Testis (tissue), 3 donors: ENCODE data around the gene GPC6. TPM values are rescaled to one million over a fixed set of nuclear protein-coding genes. Genes with fewer than 3 reads are reported as not detected.

Experiments used
- DNase-seq: peaks from one replicate; pipeline ENCODE4 v3.0.0-alpha.2; 2019
- H3K27ac ChIP-seq, 2 donors: fragments of 200-600 bp; sonication (generic); one replicate each; pipeline ENCODE4 v1.5.1; 2019
- H3K27me3 ChIP-seq: fragments of 200-600 bp; sonication (generic); one replicate; pipeline ENCODE4 v1.5.1; 2019
- H3K36me3 ChIP-seq: fragments of 200-600 bp; sonication (generic); one replicate; pipeline ENCODE4 v1.5.1; 2017; ENCODE audit warnings: low read depth; ENCODE audit errors: missing control alignments
- H3K4me1 ChIP-seq: fragments of 200-600 bp; sonication (generic); one replicate; pipeline ENCODE4 v1.5.1; 2019
- H3K4me3 ChIP-seq, 2 donors: fragments of 200-600 bp; sonication (generic); one replicate each; pipeline ENCODE4 v1.5.1; 2017 to 2019
- H3K9me3 ChIP-seq: fragments of 200-600 bp; sonication (generic); one replicate; pipeline ENCODE4 v1.5.1; 2017
- CTCF ChIP-seq, 3 experiments: fragments of 450-650 bp in 2 of 3; fragments of 200-600 bp in 1 of 3; sonication (generic) in 1 of 3; IDR thresholded peaks; one replicate each; pipeline ENCODE4 v1.5.1; 2016 to 2019; ENCODE audit warnings: antibody characterized with exemption in 3 of 3, mild to moderate bottlenecking in 2 of 3, moderate library complexity in 1 of 3
- POLR2A ChIP-seq: fragments of 450-650 bp; IDR thresholded peaks from one replicate; pipeline ENCODE4 v1.6.1; 2017; ENCODE audit warnings: antibody characterized with exemption, mild to moderate bottlenecking, moderate library complexity
- WGBS, 2 donors: methylation state at CpG; one replicate each; pipeline ENCODE4 v1.1.5; 2018; 5-methylcytosine and 5-hydroxymethylcytosine counted together
- intact Hi-C: fragments of 100-400 bp; cut with DNase I; formaldehyde crosslinking; loops from one replicate; pipeline ENCODE4 v1.15.1; 2023; ENCODE audit warnings: low total_unique reads
- polyA plus RNA-seq: library from polyadenylated mRNA; stranded (reverse); fragments of 350-450 nt; fragmentation: Illumina TruSeq; extraction: RNeasy Lipid Tissue Mini Kit (QIAGEN cat#74804); gene quantifications from one replicate; pipeline ENCODE4 v1.2.3, GENCODE V29; 2014; ENCODE audit warnings: low read depth, low replicate concordance; ENCODE audit not compliant: insufficient read depth
- total RNA-seq, 2 donors: library from RNA; depleted of rRNA; stranded (reverse); fragments of >200 nt; gene quantifications; one replicate each; pipeline ENCODE4 v1.2.3, GENCODE V29; 2016

The GPC6 gene
- total and polyA plus RNA-seq, 3 donors from 2014 or later, result 2.2 to 6.9 (median 4.3) TPM

DNA sequence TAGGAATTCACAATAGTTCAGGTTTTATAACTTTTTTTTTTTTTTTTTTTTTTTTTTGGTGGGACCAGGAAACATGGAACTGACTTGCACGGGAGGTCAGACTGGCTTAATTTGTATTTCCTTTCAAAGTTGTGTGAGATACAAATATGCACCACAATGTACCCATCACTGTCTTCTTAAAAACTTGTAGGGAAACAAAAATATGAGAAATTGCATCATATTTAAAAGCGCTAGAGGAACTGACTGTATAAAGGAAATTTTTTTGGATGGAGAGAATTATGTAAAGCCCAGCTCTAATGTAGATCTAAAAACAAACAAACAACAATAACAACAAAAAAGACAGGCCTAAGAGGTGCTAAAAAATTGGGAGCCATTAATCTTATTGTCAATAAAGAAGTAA, 1006.3 kb downstream of the GPC6 start:
- no peak for TF ChIP-seq POLR2A
- no peak for TF ChIP-seq CTCF (IDR thresholded peaks at IDR 0.05)
- H3K4me1 ChIP-seq, result no peaks in the 10 kb centered on the region
- no peak for DNase-seq
- no peaks in the 10 kb centered on the region for H3K36me3 ChIP-seq
- no peak overlapping the region for H3K27ac ChIP-seq
- H3K27me3 ChIP-seq, result no peaks in the 10 kb centered on the region
- H3K4me3 ChIP-seq, result no peak overlapping the region
- 87 to 91% methylated on average over 2 of the region's 2 CpGs for WGBS, 2 donors
- intact Hi-C loops, result no loop called here
- no peaks in the 10 kb centered on the region for H3K9me3 ChIP-seq

DNA sequence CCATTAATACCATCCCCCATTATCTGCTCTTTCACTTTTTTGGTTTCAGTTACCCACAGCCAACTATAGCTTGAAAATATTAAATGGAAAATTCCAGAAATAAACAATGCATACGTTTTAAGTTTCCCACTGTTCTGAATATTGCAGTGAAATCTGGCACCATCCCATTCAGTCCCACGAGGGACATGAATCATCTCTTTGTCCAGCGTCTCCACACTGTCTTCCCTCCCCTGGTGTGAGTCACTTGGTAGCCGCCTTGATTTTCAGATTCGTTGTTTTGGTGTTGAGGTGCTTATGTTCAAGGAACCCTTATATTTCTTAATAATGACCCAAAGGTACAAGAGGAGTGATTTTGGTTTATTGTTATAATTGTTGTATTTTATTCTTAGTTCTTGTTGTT, 1006.8 kb downstream of the GPC6 start:
- no peak overlapping the region for H3K4me3 ChIP-seq

GRCh38 chr13:94233837-94234236, 1007.2 kb downstream of the GPC6 start:
- intact Hi-C loops, result no loop called here
- Histone ChIP-seq H3K4me3 (no peak overlapping the region), H3K36me3 (no peaks in the 10 kb centered on the region), H3K9me3 (no peaks in the 10 kb centered on the region), H3K27me3 (no peaks in the 10 kb centered on the region), H3K27ac (no peak overlapping the region), H3K4me1 (no peaks in the 10 kb centered on the region)
- TF ChIP-seq POLR2A (no peak), CTCF (IDR thresholded peaks at IDR 0.05) (no peak)
- WGBS, 2 donors, result 90 to 97% methylated on average over 4 of the region's 4 CpGs
- no peak for DNase-seq

More for the DNA sequence above, 1006.8 kb downstream of the GPC6 start:
- whole genome bisulfite sequencing, 2 donors, result 50 to 66% methylated on average over 5 of the region's 5 CpGs
- intact Hi-C loops, result no loop called here
- Histone ChIP-seq H3K9me3 (no peaks in the 10 kb centered on the region), H3K27ac (no peak overlapping the region), H3K27me3 (no peaks in the 10 kb centered on the region), H3K36me3 (no peaks in the 10 kb centered on the region), H3K4me1 (no peaks in the 10 kb centered on the region)
- no peak for DNase-seq
- TF ChIP-seq CTCF (IDR thresholded peaks at IDR 0.05) (no peak), POLR2A (no peak)

DNA sequence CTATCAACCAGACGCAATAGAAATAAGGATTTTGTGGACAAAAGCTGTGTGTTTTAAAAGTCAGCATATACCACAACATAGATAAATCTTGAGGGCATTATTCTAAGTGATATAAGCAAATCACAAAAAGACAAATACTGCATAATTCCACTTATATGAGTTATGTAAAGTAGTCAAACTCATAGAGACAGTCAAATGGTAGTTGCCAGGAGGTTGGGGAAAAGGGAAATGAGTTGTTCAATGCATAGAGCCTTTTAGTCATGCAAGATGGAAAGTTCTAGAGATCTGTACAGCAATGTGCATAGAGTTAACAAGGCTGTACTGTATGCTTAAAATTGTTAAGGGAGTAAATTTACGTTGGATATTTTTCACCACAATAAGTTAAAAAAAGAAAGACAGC, 1008.1 kb downstream of the GPC6 start:
- Histone ChIP-seq H3K4me3 (no peak overlapping the region), H3K36me3 (no peaks in the 10 kb centered on the region), H3K4me1 (no peaks in the 10 kb centered on the region), H3K27me3 (no peaks in the 10 kb centered on the region), H3K27ac (no peak overlapping the region), H3K9me3 (no peaks in the 10 kb centered on the region)
- intact Hi-C loops, result no loop called here
- DNase-seq, result no peak
- no peak for TF ChIP-seq POLR2A
- TF ChIP-seq CTCF (IDR thresholded peaks at IDR 0.05), result no peak
- WGBS, 2 donors, result 89 to 92% methylated on average over 2 of the region's 2 CpGs

DNA sequence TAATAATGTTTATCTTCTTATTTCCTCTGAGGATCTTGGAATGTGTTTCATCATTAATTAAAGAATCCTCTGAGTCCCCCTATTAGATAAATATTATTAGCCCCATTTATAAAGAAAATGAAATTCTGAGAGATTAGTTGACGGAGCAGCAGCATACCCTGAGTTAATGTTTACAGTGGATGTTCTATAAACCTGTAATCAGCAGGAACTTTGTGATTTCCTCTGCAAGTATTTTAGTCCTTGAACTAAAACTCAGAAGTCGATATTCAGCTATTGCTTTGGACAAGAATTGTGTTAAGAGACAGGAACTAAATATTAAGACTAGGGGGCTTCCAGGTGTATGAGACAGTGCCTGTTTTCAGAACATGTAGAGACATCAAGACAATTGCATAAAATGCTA, 1009.5 kb downstream of the GPC6 start:
- no peaks in the 10 kb centered on the region for H3K4me1 ChIP-seq
- no peak for TF ChIP-seq CTCF (IDR thresholded peaks at IDR 0.05)
- TF ChIP-seq POLR2A, result no peak

More for the DNA sequence above, 1009.5 kb downstream of the GPC6 start:
- Histone ChIP-seq H3K27me3 (no peaks in the 10 kb centered on the region), H3K9me3 (no peaks in the 10 kb centered on the region), H3K36me3 (no peaks in the 10 kb centered on the region), H3K4me3 (no peak overlapping the region), H3K27ac (no peak overlapping the region)
- DNase-seq, result no peak
- 59 to 64% methylated on average over 2 of the region's 2 CpGs for WGBS, 2 donors
- intact Hi-C loops, result no loop called here
